ENCODE data around the gene COL25A1. TPM values are rescaled to one million over a fixed set of nuclear protein-coding genes. Genes with fewer than 3 reads are reported as not detected.
"Not testable (repeated sequence)": the region's sequence is repeated elsewhere in the genome, so short reads cannot be mapped to it uniquely, and the experiment has no call there.

Gene COL25A1
- total RNA-seq, 2 experiments from 2014 or later, result not detected

- no peak for DNase-seq
- Mint-ChIP-seq H3K4me3 (no peak overlapping the region), H3K27me3 (ENCODE audit: low read depth) (peaks cover 18% of the 10 kb centered on the region), H3K27ac (no peak overlapping the region), H3K36me3 (ENCODE audit: low read depth) (no peaks in the 10 kb centered on the region), H3K9me3 (ENCODE audit: insufficient read depth) (no peaks in the 10 kb centered on the region), H3K4me1 (ENCODE audit: low read depth) (no peaks in the 10 kb centered on the region)
- ChIA-PET CTCF (no interaction called here), POLR2A (no interaction called here)
- ATAC-seq, result no peak
Observed at GRCh38 chr4:109156356-109156755, 146.1 kb downstream of the COL25A1 start.

- POLR2A ChIA-PET, result no interaction called here
- ATAC-seq (no peak), DNase-seq (no peak)
- Mint-ChIP-seq H3K4me1 (ENCODE audit: low read depth) (no peaks in the 10 kb centered on the region), H3K27me3 (ENCODE audit: low read depth) (peaks cover 18% of the 10 kb centered on the region), H3K9me3 (ENCODE audit: insufficient read depth) (no peaks in the 10 kb centered on the region), H3K36me3 (ENCODE audit: low read depth) (no peaks in the 10 kb centered on the region), H3K27ac (no peak overlapping the region), H3K4me3 (no peak overlapping the region)
- CTCF ChIA-PET, result no interaction called here
Observed at GRCh38 chr4:109155682-109156283, 146.7 kb downstream of the COL25A1 start.

GRCh38 chr4:109155084-109155483 is 147.4 kb downstream of the COL25A1 start:
- Mint-ChIP-seq H3K27me3 (ENCODE audit: low read depth) (peaks cover 18% of the 10 kb centered on the region), H3K36me3 (ENCODE audit: low read depth) (no peaks in the 10 kb centered on the region), H3K4me1 (ENCODE audit: low read depth) (no peaks in the 10 kb centered on the region), H3K27ac (no peak overlapping the region), H3K4me3 (no peak overlapping the region), H3K9me3 (ENCODE audit: insufficient read depth) (no peaks in the 10 kb centered on the region)
- ATAC-seq, result no peak
- DNase-seq, result no peak
- POLR2A ChIA-PET, result no interaction called here
- CTCF ChIA-PET, result no interaction called here

- ChIA-PET CTCF (no interaction called here), POLR2A (no interaction called here)
- H3K9me3 Mint-ChIP-seq (ENCODE audit: insufficient read depth), result no peaks in the 10 kb centered on the region
- ATAC-seq, result no peak
- H3K4me3 Mint-ChIP-seq, result no peak overlapping the region
- peaks cover 18% of the 10 kb centered on the region for H3K27me3 Mint-ChIP-seq (ENCODE audit: low read depth)
- no peak overlapping the region for H3K27ac Mint-ChIP-seq
- H3K4me1 Mint-ChIP-seq (ENCODE audit: low read depth), result no peaks in the 10 kb centered on the region
- H3K36me3 Mint-ChIP-seq (ENCODE audit: low read depth), result no peaks in the 10 kb centered on the region
- no peak for DNase-seq
Observed at GRCh38 chr4:109154424-109154823, 148.0 kb downstream of the COL25A1 start.

GRCh38 chr4:109149836-109150235 is 152.6 kb downstream of the COL25A1 start:
- Mint-ChIP-seq H3K4me3 (no peak overlapping the region), H3K9me3 (ENCODE audit: insufficient read depth) (no peaks in the 10 kb centered on the region), H3K4me1 (ENCODE audit: low read depth) (no peaks in the 10 kb centered on the region), H3K27ac (no peak overlapping the region), H3K36me3 (ENCODE audit: low read depth) (no peaks in the 10 kb centered on the region), H3K27me3 (ENCODE audit: low read depth) (peaks cover 13% of the 10 kb centered on the region)
- ChIA-PET POLR2A (no interaction called here), CTCF (no interaction called here)
- ATAC-seq (no peak), DNase-seq (no peak)

- Mint-ChIP-seq H3K9me3 (ENCODE audit: insufficient read depth) (no peaks in the 10 kb centered on the region), H3K27me3 (ENCODE audit: low read depth) (peaks cover 10% of the 10 kb centered on the region), H3K36me3 (ENCODE audit: low read depth) (no peaks in the 10 kb centered on the region), H3K4me3 (no peak overlapping the region), H3K27ac (no peak overlapping the region), H3K4me1 (ENCODE audit: low read depth) (no peaks in the 10 kb centered on the region)
- DNase-seq (no peak), ATAC-seq (no peak)
- CTCF ChIA-PET, result no interaction called here
- POLR2A ChIA-PET, result no interaction called here
Observed at GRCh38 chr4:109148577-109149075, 153.8 kb downstream of the COL25A1 start.

GRCh38 chr4:109147135-109147534 is 155.3 kb downstream of the COL25A1 start:
- CTCF ChIA-PET, result interaction anchor here (0.9 kb wide), 1 partner anchor 37 kb away, joined by 3 read pairs; no protein-coding TSS in a partner anchor
- Mint-ChIP-seq H3K27me3 (ENCODE audit: low read depth) (peaks cover 11% of the 10 kb centered on the region), H3K4me1 (ENCODE audit: low read depth) (no peaks in the 10 kb centered on the region), H3K27ac (no peak overlapping the region), H3K4me3 (no peak overlapping the region), H3K36me3 (ENCODE audit: low read depth) (no peaks in the 10 kb centered on the region), H3K9me3 (ENCODE audit: insufficient read depth) (no peaks in the 10 kb centered on the region)
- no peak for ATAC-seq
- POLR2A ChIA-PET, result no interaction called here
- no peak for DNase-seq

- CTCF ChIA-PET, result interaction anchor here (0.9 kb wide), 1 partner anchor 37 kb away, joined by 3 read pairs; no protein-coding TSS in a partner anchor
- Mint-ChIP-seq H3K9me3 (ENCODE audit: insufficient read depth) (no peaks in the 10 kb centered on the region), H3K36me3 (ENCODE audit: low read depth) (no peaks in the 10 kb centered on the region), H3K27me3 (ENCODE audit: low read depth) (peaks cover 14% of the 10 kb centered on the region), H3K4me3 (no peak overlapping the region), H3K4me1 (ENCODE audit: low read depth) (no peaks in the 10 kb centered on the region), H3K27ac (no peak overlapping the region)
- ATAC-seq, result no peak
- POLR2A ChIA-PET, result no interaction called here
- DNase-seq, result no peak
Observed at GRCh38 chr4:109146499-109146898, 156.0 kb downstream of the COL25A1 start.

- CTCF ChIA-PET; ATAC-seq; POLR2A ChIA-PET; H3K27me3 Mint-ChIP-seq (ENCODE audit: low read depth); H3K27ac Mint-ChIP-seq; H3K36me3 Mint-ChIP-seq (ENCODE audit: low read depth); H3K4me1 Mint-ChIP-seq (ENCODE audit: low read depth); DNase-seq; H3K4me3 Mint-ChIP-seq; H3K9me3 Mint-ChIP-seq (ENCODE audit: insufficient read depth): not testable (repeated sequence)
Observed at GRCh38 chr4:109138125-109138524, 164.3 kb downstream of the COL25A1 start.

GRCh38 chr4:109134921-109135320 is 167.5 kb downstream of the COL25A1 start:
- ChIA-PET CTCF (interaction anchor here (0.6 kb wide), 1 partner anchor 432 kb away, joined by 3 read pairs; no protein-coding TSS in a partner anchor), POLR2A (no interaction called here)
- peaks cover 2% of the 10 kb centered on the region for H3K27me3 Mint-ChIP-seq (ENCODE audit: low read depth)

GRCh38 chr4:109134268-109134667 is 168.2 kb downstream of the COL25A1 start:
- DNase-seq (no peak), ATAC-seq (no peak)
- H3K4me3 Mint-ChIP-seq, result no peak overlapping the region
- H3K4me1 Mint-ChIP-seq (ENCODE audit: low read depth), result no peaks in the 10 kb centered on the region
- ChIA-PET CTCF (no interaction called here), POLR2A (no interaction called here)
- H3K36me3 Mint-ChIP-seq (ENCODE audit: low read depth), result no peaks in the 10 kb centered on the region
- H3K9me3 Mint-ChIP-seq (ENCODE audit: insufficient read depth), result no peaks in the 10 kb centered on the region
- H3K27me3 Mint-ChIP-seq (ENCODE audit: low read depth), result peaks cover 2% of the 10 kb centered on the region
- H3K27ac Mint-ChIP-seq, result no peak overlapping the region

More at GRCh38 chr4:109134921-109135320, 167.5 kb downstream of the COL25A1 start:
- DNase-seq (no peak), ATAC-seq (no peak)
- Mint-ChIP-seq H3K4me3 (no peak overlapping the region), H3K9me3 (ENCODE audit: insufficient read depth) (no peaks in the 10 kb centered on the region), H3K27ac (no peak overlapping the region), H3K4me1 (ENCODE audit: low read depth) (no peaks in the 10 kb centered on the region), H3K36me3 (ENCODE audit: low read depth) (no peaks in the 10 kb centered on the region)

GRCh38 chr4:109131559-109131958 is 170.9 kb downstream of the COL25A1 start:
- CTCF ChIA-PET, result no interaction called here
- POLR2A ChIA-PET, result no interaction called here
- Mint-ChIP-seq H3K4me3 (no peak overlapping the region), H3K9me3 (ENCODE audit: insufficient read depth) (no peaks in the 10 kb centered on the region), H3K4me1 (ENCODE audit: low read depth) (no peaks in the 10 kb centered on the region), H3K27ac (no peak overlapping the region), H3K27me3 (ENCODE audit: low read depth) (peaks cover 2% of the 10 kb centered on the region), H3K36me3 (ENCODE audit: low read depth) (no peaks in the 10 kb centered on the region)
- ATAC-seq (no peak), DNase-seq (no peak)

- CTCF ChIA-PET, result no interaction called here
- DNase-seq, result no peak
- ATAC-seq, result no peak
- POLR2A ChIA-PET, result no interaction called here
- H3K4me3 Mint-ChIP-seq, result no peak overlapping the region
- no peaks in the 10 kb centered on the region for H3K36me3 Mint-ChIP-seq (ENCODE audit: low read depth)
- peaks cover 7% of the 10 kb centered on the region for H3K27me3 Mint-ChIP-seq (ENCODE audit: low read depth)
- H3K4me1 Mint-ChIP-seq (ENCODE audit: low read depth), result no peaks in the 10 kb centered on the region
- H3K27ac Mint-ChIP-seq, result no peak overlapping the region
- H3K9me3 Mint-ChIP-seq (ENCODE audit: insufficient read depth), result no peaks in the 10 kb centered on the region
Observed at GRCh38 chr4:109128589-109128988, 173.9 kb downstream of the COL25A1 start.

Data from activated CD8-positive, alpha-beta T cell treated with anti-CD3 and anti-CD28 coated beads, Interleukin-2, amount 10 ng/mL, durations not matched to agents 7 days and 5 days (primary cell).